PC-3 (cell line): ENCODE results near the gene STMP1. TPM values are rescaled to one million over a fixed set of nuclear protein-coding genes. Genes with fewer than 3 reads are reported as not detected.

Experiments
- ATAC-seq: fragments of 200-7000 bp; cut with Tn5 transposase; 2 replicates; pipeline ENCODE4 v1.9.1; 2020; ENCODE audit warnings: mild to moderate bottlenecking, moderate library complexity
- BruUV-seq: library from RNA; stranded (reverse); fragments of 400-500 nt; replicated peaks from 2 replicates; lab custom pipeline; 2021; lab: Mats Ljungman, UMichigan
- CTCF ChIA-PET: fragments of 300-600 bp; sonication (Branson Sonifier 250); formaldehyde crosslinking; loops from one replicate; lab custom pipeline; 2022; ENCODE audit warnings: antibody characterized with exemption; lab: Charles Lee
- POLR2A ChIA-PET: fragments of 300-600 bp; sonication (Branson Sonifier 250); formaldehyde crosslinking; loops from one replicate; lab custom pipeline; 2022; ENCODE audit warnings: antibody characterized with exemption; ENCODE audit not compliant: unreplicated experiment; lab: Charles Lee
- DNase-seq: peaks from one replicate; pipeline ENCODE4 v3.0.0-alpha.2; 2015
- H2AFZ ChIP-seq: fragments of 300-600 bp; sonication (generic); 2 replicates; pipeline ENCODE4 v1.6.0; 2016; ENCODE audit warnings: antibody characterized with exemption, low read length
- H3F3A ChIP-seq: fragments of 300-600 bp; sonication (generic); one replicate; pipeline ENCODE4 v1.6.0; 2017; ENCODE audit warnings: antibody characterized with exemption, low read length, control low read depth, mild to moderate bottlenecking; ENCODE audit not compliant: unreplicated experiment
- H3K27ac ChIP-seq: fragments of 300-600 bp; sonication (generic); 2 replicates; pipeline ENCODE4 v1.5.1; 2016; ENCODE audit warnings: mild to moderate bottlenecking, low read length
- H3K27me3 ChIP-seq: fragments of 300-600 bp; sonication (generic); 2 replicates; pipeline ENCODE4 v1.6.1; 2016; ENCODE audit warnings: low read length, mixed read lengths
- H3K36me3 ChIP-seq: fragments of 300-600 bp; sonication (generic); 2 replicates; pipeline ENCODE4 v1.6.1; 2016; ENCODE audit warnings: low read depth, mixed run types, low read length, mixed read lengths
- H3K4me1 ChIP-seq: fragments of 300-600 bp; sonication (generic); 2 replicates; pipeline ENCODE4 v1.5.1; 2016; ENCODE audit warnings: low read length; ENCODE audit not compliant: insufficient read depth
- H3K4me2 ChIP-seq: fragments of 300-600 bp; sonication (generic); 2 replicates; pipeline ENCODE4 v1.6.0; 2016; ENCODE audit warnings: low read length
- H3K4me3 ChIP-seq: fragments of 300-600 bp; sonication (generic); 2 replicates; pipeline ENCODE4 v1.5.1; 2016; ENCODE audit warnings: mild to moderate bottlenecking, low read length, mixed read lengths
- H3K79me2 ChIP-seq: fragments of 300-600 bp; sonication (generic); 2 replicates; pipeline ENCODE4 v1.6.1; 2017; ENCODE audit warnings: low read length, mixed read lengths
- H3K9ac ChIP-seq: fragments of 300-600 bp; sonication (generic); 2 replicates; pipeline ENCODE4 v1.6.0; 2016; ENCODE audit warnings: mild to moderate bottlenecking, low read length
- H3K9me2 ChIP-seq: fragments of 300-600 bp; sonication (generic); replicated peaks from 2 replicates; pipeline ENCODE4 v1.6.1; 2016; ENCODE audit warnings: mixed run types, low read length, mixed read lengths
- H3K9me3 ChIP-seq: fragments of 300-600 bp; sonication (generic); 2 replicates; pipeline ENCODE4 v1.6.1; 2016; ENCODE audit warnings: low read length, mixed read lengths
- H4K20me1 ChIP-seq: fragments of 300-600 bp; sonication (generic); 2 replicates; pipeline ENCODE4 v1.6.1; 2016; ENCODE audit warnings: low read length, mixed read lengths
- CTCF ChIP-seq: fragments of 300-600 bp; sonication (generic); conservative IDR thresholded peaks from 2 replicates; pipeline ENCODE4 v1.5.1; 2017; ENCODE audit warnings: antibody characterized with exemption, low read depth, mild to moderate bottlenecking, low read length
- EZH2 ChIP-seq: fragments of 300-600 bp; sonication (generic); IDR thresholded peaks from one replicate; pipeline ENCODE4 v1.6.1; 2017; ENCODE audit warnings: antibody characterized with exemption, mild to moderate bottlenecking, low read length; ENCODE audit not compliant: unreplicated experiment
- EZH2phosphoT487 ChIP-seq: fragments of 300-600 bp; sonication (generic); IDR thresholded peaks from 2 replicates; pipeline ENCODE4 v1.6.1; 2018; ENCODE audit warnings: mild to moderate bottlenecking, antibody characterized with exemption, low read length, borderline replicate concordance
- intact Hi-C: fragments of 100-400 bp; cut with micrococcal nuclease; formaldehyde crosslinking; loops from 2 replicates; pipeline ENCODE4 v1.9.0; 2023
- total RNA-seq: library from RNA; depleted of rRNA; stranded (reverse); fragments of >200 nt; gene quantifications from 2 replicates; pipeline ENCODE4 v1.2.3, GENCODE V29; 2014

The STMP1 gene
- total RNA-seq, 1 experiment from 2014 or later: 8.8 TPM

DNA sequence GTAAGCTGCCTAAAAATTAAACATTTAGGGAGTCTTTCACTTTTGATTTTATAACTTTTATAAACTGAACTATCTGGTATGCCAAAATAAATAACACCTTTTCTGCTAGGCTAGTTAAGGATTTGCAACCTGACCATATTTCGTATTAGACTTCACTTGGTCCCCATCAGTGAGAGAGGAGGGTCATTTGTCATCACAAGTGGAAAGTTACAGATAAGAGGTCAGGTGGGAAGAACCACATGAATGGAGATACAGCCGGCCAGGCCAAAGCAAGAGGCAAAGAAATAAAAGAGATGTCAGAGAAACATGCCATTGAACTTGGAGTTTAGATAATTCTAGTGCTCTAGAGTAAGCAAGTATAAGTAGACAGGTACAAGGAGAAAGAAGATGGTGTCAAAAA, 44.5 kb upstream of the STMP1 start:
- Histone ChIP-seq H2AFZ (no peak overlapping the region), H3K4me1 (no peaks in the 10 kb centered on the region; the same call in 1 of the 2 replicates), H4K20me1 (no peaks in the 10 kb centered on the region), H3K9me3 (no peaks in the 10 kb centered on the region), H3K4me2 (no peak overlapping the region), H3K79me2 (no peaks in the 10 kb centered on the region), H3K27ac (no peak overlapping the region), H3K9ac (no peak overlapping the region), H3K27me3 (no peaks in the 10 kb centered on the region), H3K9me2 (no peaks in the 10 kb centered on the region), H3K4me3 (no peak overlapping the region), H3K36me3 (peaks cover 61% of the 10 kb centered on the region), H3F3A (no peaks in the 10 kb centered on the region)
- ATAC-seq (no peak), DNase-seq (no peak)
- intact Hi-C loops: no loop called here
- ChIA-PET CTCF (no interaction called here), POLR2A (no interaction called here)
- BruUV-seq: no TSS peak
- TF ChIP-seq EZH2: no peak
- no peak for TF ChIP-seq EZH2phosphoT487
- no peak for TF ChIP-seq CTCF

- POLR2A ChIA-PET: no interaction called here
- DNase-seq: no peak
Observed at GRCh38 chr7:135618510-135618909, 43.8 kb upstream of the STMP1 start.

More at GRCh38 chr7:135618510-135618909, 43.8 kb upstream of the STMP1 start:
- Histone ChIP-seq H3K9me2 (no peaks in the 10 kb centered on the region), H3K9ac (no peak overlapping the region), H3F3A (no peaks in the 10 kb centered on the region), H3K27me3 (no peaks in the 10 kb centered on the region), H3K4me3 (no peak overlapping the region), H3K36me3 (peaks cover 61% of the 10 kb centered on the region), H4K20me1 (no peaks in the 10 kb centered on the region), H3K4me2 (no peak overlapping the region), H3K79me2 (no peaks in the 10 kb centered on the region), H3K9me3 (no peaks in the 10 kb centered on the region), H3K4me1 (no peaks in the 10 kb centered on the region; the same call in 1 of the 2 replicates), H3K27ac (no peak overlapping the region), H2AFZ (no peak overlapping the region)
- BruUV-seq: no TSS peak
- intact Hi-C loops: no loop called here
- CTCF ChIA-PET: no interaction called here
- ATAC-seq: no peak
- TF ChIP-seq CTCF (no peak), EZH2phosphoT487 (no peak), EZH2 (no peak)
